HG03135 (cell line): ENCODE data around the gene RUVBL2.
A peak's percentile ranks its signal among the peaks of the same experiment; 100 is the strongest.

Experiments used
- ATAC-seq: cut with Tn5 transposase; IDR thresholded peaks from one replicate; pipeline ENCODE4 v1.9.1; 2021; ENCODE audit warnings: mild to moderate bottlenecking, moderate library complexity; ENCODE audit not compliant: unreplicated experiment

The RUVBL2 gene

GRCh38 chr19:48993175-48994034 is at the start of gene RUVBL2, which contains the start of gene GYS1:
Gene RUVBL2 (plus strand): TSS chr19:48993887. CDS start chr19:48993912, 25 bp downstream.
Gene GYS1 (minus strand): TSS chr19:48993309. CDS start chr19:48993112, 197 bp downstream.
- peak; percentile 86 for ATAC-seq

- no peak for ATAC-seq
Observed at GRCh38 chr19:48945415-48945814, 48.3 kb upstream of the RUVBL2 start.

- no peak for ATAC-seq
Observed at GRCh38 chr19:48945817-48946216, 47.9 kb upstream of the RUVBL2 start.

- ATAC-seq, result no peak
Observed at GRCh38 chr19:48946463-48947257, 47.0 kb upstream of the RUVBL2 start.

DNA sequence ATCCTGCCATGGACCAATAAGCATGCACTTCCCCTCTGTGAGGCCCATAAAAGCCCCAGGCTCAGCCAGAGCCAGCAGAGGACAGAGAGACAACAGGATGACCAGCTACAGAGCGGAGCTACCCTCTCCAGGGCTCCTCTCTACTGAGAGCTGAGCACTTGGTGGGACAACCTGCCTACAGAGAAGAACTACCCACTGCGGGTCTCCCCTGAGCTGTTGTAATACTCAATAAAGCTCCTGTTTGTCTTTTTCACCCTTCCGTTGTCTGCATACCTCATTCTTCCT is 46.5 kb upstream of the RUVBL2 start:
- no peak for ATAC-seq

DNA sequence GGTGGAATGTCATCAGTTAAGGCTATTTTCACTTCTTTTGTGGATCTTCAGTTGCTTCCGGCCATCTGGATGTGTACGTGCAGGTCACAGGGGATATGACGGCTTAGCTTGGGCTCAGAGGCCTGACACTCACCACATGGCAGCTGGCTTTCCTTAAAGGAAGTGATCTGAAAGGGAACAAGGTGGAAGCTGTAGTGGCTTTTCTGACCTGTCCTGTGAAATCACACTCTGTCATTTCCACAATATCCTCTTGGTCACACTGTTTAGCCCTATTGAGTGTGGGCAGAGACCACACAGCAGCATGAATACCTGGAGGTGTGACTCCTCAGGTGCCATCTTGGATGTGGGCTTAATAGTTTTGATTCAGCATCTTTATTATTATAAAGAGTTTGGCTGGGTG is 43.5 kb upstream of the RUVBL2 start:
- ATAC-seq, result no peak

DNA sequence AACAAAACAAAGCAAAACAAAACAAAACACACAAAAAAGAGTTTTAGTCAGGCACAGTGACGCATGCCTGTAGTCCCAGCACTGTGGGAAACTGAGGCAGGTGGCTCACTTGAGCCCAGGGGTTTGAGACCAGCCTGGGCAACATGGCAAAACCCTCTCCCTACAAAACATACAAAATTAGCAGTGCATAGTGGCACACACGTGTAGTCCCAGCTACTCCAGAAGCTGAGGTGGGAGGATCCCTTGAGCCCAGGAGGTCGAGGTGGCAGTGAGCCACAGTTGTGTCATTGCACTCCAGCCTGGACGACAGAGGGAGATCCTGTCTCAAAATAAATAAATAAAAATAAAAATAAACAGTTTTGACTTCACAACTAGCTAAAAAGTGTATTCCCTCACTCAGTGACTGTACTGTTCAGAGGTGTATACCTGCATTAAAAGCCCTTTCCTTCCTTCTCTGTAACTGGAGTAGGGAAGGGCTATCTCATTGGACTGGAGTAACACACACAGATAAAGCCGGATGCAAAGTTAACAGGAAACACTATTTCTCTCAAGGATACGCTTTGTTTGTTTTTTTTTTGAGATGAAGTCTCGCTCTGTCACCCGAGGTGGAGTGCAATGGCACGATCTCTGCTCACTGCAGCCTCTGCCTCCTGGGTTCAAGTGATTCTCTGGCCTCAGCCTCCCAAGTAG is 42.7 kb upstream of the RUVBL2 start:
- ATAC-seq, result no peak

GRCh38 chr19:48953141-48953540 is 40.5 kb upstream of the RUVBL2 start:
- ATAC-seq, result no peak

- no peak for ATAC-seq
Observed at GRCh38 chr19:48953990-48954594, 39.6 kb upstream of the RUVBL2 start.

DNA sequence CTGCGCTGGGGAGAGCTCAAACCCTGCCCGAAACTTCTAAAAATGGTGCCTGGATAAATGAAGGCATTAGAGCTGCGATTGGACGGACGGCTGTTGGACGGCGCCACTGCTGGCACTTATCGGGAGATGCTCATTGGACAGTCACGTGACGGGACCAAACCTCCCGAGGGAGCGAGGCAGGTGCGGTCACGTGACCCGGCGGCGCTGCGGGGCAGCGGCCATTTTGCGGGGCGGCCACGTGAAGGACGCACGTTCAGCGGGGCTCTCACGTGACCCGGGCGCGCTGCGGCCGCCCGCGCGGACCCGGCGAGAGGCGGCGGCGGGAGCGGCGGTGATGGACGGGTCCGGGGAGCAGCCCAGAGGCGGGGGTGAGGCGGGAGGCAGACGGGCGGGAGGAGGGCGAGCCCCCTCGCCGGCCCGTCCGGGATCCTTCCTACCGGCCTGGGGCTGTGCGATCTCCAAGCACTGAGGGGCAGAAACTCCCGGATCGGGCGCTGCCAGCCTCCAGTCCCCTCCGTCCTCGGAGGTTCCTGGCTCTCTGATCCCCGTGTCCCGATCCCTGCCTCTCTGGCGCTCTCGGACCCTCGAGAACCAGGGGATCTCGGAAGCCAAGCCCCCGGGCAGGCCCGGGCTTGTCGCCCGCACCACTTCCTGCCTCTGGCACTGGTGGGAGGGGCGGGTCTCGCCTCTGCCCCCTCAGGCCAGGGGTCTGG is 38.9 kb upstream of the RUVBL2 start, which contains the start of gene BAX:
Gene BAX, plus strand, starts transcription at position 281 of the 713 bp plus-strand sequence. Its CDS starts 54 bp downstream, at position 335.
- peak; percentile 80 for ATAC-seq

- no peak for ATAC-seq
Observed at GRCh38 chr19:48955308-48955958, 38.3 kb upstream of the RUVBL2 start.

DNA sequence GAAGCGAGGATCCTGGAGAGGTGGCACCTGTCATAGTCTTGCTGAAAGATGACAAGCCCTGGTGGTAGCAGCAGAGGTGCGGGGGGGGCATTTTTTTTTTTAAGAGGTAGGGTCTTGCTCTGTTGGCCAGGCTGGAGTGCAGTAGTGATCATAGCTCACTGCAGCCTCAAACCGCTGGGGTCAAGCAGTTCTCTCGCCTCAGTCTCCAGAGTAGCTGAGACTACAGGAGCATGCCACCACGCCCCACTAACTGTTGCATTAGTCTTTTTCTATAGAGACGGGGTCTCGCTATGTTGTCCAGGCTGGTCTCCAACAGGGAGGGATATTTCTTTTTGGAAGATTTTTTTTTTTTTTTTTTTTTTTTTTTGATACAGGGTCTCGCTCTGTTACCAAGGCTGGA is 35.7 kb upstream of the RUVBL2 start:
- no peak for ATAC-seq

DNA sequence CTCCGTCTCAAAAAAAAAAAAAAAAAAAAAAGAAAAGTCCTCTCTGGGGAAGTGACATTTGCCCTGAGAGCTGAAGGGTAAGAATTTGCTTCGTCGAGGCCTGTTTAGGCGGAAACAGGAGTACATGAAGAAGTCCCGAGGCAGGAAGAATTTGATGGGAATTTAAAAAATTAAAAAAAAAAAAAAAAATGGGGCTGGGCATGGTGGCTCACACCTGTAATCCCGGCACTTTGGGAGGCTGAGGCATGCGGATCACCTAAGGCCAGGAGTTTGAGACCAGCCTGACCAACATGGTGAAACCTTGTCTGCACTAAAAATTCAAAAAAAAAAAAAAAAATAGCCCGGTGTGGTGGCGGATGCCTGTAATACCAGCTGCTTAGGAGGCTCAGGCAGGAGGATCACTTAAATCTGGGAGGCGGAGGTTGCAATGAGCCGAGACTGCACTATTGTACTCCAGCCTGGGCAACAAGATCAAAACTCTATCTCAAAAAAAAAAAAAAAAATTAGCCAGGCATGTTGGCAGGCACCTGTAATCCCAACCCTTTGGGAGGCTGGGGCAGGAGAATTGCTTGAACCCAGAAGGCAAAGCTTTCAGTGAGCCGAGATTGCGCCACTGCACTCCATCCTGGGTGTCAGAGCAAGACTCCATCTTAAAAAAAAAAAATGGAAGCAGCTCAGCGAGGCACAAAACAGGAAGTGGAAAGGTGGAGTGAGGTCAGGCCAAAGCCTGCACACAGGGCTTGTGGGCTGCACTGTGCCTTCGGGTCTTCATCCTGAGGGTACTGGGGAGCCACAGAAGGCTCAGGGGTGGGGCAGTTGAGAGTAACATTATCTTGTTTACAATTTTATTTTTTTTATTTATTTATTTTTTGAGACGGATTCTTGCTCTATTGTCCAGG is 34.1 kb upstream of the RUVBL2 start:
- ATAC-seq, result no peak

- ATAC-seq, result no peak
Observed at GRCh38 chr19:48961051-48961649, 32.5 kb upstream of the RUVBL2 start.

DNA sequence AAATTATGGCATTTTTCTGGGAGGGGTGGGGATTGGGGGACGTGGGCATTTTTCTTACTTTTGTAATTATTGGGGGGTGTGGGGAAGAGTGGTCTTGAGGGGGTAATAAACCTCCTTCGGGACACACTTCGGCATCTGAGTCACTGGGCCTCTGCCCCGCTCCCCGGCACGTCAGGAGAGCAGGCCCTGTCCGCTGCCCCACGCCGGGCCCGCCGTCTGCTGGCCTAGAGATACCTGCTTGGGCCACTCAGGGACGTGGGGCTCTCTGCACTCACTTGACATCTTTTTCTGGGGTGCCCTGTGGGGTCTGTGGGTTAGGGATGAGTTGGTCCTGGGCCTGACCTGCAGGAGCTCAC is 32.0 kb upstream of the RUVBL2 start:
- no peak for ATAC-seq

- ATAC-seq, result peak; percentile 34
Observed at GRCh38 chr19:48962029-48962848, 31.4 kb upstream of the RUVBL2 start.

GRCh38 chr19:48962849-48963165 is 30.9 kb upstream of the RUVBL2 start:
- no peak for ATAC-seq
